ENCODE measurements around the gene CDH13. TPM values are rescaled to one million over a fixed set of nuclear protein-coding genes. Genes with fewer than 3 reads are reported as not detected.
A peak's percentile ranks its signal among the peaks of the same experiment; 100 is the strongest.

Gene CDH13
- total RNA-seq, 1 donor from 2014 or later: 166 TPM

DNA sequence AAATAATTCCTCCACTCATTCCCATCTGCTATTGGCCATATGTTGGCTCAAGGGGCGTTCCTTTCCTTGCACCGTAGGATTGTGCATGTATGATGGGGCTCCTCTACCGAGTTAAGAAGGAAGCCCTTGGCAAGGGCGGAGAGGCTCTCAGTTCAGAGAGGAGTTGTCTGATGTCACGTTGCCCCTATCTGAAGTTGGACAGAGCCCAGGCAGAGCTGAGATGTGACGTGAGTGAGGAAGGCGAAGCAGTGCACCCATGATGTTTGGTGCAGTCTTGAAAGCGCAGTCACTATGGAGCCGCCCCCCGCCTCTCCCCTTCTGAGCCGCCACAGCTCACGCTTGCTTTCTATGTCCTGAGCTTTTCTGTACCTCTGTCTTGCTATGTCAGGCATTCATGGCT lies 40.7 kb downstream of the CDH13 start:
- intact Hi-C loops (cut with DNase I): no loop called here

DNA sequence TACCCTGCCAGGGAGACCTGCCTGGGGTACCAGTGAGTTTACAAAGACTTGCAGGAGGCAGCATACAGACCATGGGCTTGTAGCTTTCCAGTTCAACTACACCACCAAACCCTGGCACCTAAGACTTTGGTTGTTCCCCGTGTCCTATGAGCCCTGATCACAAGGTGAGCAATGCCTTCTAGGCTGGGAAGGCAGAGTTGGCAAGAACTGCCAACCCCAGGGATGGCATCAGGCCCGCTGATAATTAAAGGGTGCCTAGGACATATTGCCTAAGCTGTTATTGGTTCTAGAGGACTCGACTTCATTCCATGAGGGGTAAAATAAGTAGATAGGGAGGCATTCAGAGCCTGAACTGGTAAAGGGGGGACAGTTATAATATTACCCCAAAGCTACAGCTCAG lies 41.3 kb downstream of the CDH13 start:
- ATAC-seq (ENCODE audit: poor library complexity): peak; percentile 53
- intact Hi-C loops (cut with DNase I): no loop called here

More for the DNA sequence above, 40.7 kb downstream of the CDH13 start:
- ATAC-seq (ENCODE audit: poor library complexity) (no peak), DNase-seq (no peak)

DNA sequence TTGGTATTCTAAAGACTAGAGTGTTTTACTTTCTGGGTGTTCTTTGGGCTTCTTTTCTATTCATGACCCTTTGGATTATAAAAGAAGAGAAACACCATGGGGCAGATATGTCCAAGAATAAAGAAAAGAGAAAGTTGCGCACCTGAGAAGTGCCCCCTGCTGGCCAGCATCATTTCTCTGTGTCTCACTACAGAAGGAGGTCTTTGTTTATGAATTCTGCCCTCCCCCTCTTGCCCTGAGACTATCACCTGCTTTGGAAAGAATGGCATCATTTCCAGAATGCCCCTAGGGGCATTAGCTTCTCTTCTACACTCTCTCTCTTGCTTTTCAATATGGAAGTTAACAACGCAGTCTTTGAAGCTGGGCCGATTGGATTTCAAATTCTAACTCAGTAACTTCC lies 45.0 kb downstream of the CDH13 start:
- ATAC-seq (ENCODE audit: poor library complexity) (no peak), DNase-seq (no peak)
- intact Hi-C loops (cut with DNase I): no loop called here

More for the DNA sequence above, 41.3 kb downstream of the CDH13 start:
- DNase-seq: no peak

DNA sequence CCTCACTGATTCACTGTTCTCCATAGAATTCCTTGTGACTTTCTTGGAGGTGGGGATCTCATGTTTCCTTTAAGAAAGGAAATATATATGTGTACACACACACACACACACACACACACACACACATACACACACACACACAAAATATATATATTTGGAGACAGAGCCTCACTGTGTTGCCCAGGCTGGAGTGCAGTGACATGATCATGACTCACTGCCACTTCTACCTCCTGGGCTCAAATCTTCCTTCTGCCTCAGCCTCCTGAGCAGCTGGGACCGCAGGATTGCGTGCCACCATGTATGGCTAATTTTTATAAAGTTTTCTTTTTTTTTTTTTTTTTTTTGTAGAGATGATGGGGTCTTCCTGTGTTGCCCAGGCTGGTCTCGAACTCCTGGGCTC lies 45.9 kb downstream of the CDH13 start:
- DNase-seq (no peak), ATAC-seq (ENCODE audit: poor library complexity) (no peak)
- intact Hi-C loops (cut with DNase I): no loop called here

DNA sequence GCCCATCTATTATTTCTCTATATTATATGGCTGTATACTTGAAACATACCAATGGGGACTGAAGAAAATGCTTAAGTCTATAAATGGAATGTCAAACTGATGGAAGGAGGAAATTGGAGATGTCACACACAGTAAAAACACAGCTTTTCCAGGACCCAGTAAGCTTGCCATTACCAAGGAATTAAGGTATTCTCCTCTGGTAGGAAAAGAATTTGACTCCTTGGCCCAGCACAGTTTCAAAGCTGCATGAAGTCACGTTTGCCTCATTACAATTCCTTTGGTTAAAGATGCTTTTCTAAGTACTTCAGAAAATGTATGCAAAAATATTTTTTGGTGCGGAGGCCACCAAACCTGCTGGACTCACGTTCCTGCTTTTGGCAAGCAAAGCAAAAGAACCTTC lies 48.5 kb downstream of the CDH13 start:
- DNase-seq: no peak
- intact Hi-C loops (cut with DNase I): no loop called here
- no peak for ATAC-seq (ENCODE audit: poor library complexity)

DNA sequence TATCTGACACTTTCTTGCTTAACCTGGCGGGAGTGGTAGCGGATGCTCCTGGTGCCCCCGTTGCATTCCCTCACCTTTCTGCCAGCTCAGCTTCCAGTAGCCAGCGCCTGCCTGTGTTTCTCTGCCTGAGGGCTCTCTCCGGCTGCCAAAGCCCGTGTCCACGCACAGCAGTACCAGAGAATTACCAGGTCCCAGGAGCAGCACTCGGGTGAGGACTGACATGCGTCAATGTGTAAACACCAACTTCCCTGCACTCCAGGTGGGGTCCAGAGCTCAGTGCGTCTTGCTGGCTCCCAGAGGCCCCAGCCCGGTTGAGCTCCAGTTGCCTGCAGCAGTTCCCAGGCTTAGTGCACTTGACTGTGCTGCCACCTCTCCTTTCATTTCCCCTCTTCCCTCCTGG lies 54.8 kb downstream of the CDH13 start:
- intact Hi-C loops (cut with DNase I): no loop called here
- DNase-seq: peak; percentile 43
- peak; percentile 71 for ATAC-seq (ENCODE audit: poor library complexity)

DNA sequence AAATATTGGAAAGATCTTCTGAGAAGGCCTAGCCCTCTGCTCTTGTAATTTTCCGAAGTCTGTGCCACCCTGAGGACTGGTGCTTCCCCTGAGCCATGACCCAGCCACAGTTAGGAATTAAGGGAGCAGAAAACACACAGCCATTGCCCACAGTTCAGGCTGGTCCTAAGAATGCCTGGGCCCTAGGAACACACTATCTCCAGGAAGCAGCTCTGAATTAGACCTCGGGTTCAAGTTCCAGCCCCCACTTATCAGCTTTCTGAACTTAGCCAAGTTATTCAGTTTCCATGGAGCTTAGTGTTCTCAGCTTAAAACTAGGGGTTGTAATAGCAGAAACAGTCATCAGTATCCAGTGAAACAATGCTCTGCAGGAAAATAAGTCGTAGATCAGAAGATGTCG lies 56.0 kb downstream of the CDH13 start:
- ATAC-seq (ENCODE audit: poor library complexity) (peak; percentile 35), DNase-seq (no peak)
- intact Hi-C loops (cut with DNase I): no loop called here

DNA sequence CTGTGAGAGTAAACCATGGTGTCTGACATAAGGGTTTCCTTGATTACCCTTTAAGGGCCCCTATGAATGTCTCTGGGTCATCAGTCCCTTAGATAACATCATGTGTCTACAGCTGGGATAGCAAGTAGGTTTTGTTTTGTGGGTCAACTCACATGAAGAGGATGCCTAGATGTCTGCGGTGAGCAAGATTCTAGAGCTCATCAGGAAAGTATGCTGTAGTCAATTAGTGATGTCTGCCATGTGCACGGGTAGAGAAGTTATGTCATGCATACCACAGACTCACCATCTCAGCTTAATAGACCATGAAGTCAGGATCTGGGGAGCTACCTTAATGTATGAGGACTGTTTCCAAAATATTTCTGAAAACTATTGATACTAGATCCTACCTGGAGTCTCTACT lies 57.5 kb downstream of the CDH13 start:
- intact Hi-C loops (cut with DNase I): no loop called here
- ATAC-seq (ENCODE audit: poor library complexity): no peak
- DNase-seq: no peak

DNA sequence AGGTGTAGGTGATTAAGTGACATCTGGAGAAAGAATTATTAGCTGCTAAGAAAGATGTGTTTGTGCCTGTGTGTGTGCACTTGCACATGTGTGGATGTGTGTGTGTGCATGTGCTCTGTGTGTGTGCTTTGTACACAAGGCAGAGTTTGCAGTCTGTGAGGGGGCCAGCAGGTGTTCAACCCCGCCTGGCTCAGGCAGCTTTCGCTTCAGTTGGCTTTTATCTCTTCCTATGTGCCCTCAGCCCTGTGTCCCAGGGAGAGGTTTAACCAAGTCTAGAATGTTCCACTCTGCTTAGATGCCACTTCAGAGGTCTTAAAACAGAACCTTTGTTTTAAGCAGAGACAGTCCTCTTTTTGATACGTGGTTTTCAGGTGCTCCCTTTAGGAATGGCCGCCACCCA lies 58.8 kb downstream of the CDH13 start:
- no peak for ATAC-seq (ENCODE audit: poor library complexity)
- no peak for DNase-seq
- intact Hi-C loops (cut with DNase I): no loop called here

DNA sequence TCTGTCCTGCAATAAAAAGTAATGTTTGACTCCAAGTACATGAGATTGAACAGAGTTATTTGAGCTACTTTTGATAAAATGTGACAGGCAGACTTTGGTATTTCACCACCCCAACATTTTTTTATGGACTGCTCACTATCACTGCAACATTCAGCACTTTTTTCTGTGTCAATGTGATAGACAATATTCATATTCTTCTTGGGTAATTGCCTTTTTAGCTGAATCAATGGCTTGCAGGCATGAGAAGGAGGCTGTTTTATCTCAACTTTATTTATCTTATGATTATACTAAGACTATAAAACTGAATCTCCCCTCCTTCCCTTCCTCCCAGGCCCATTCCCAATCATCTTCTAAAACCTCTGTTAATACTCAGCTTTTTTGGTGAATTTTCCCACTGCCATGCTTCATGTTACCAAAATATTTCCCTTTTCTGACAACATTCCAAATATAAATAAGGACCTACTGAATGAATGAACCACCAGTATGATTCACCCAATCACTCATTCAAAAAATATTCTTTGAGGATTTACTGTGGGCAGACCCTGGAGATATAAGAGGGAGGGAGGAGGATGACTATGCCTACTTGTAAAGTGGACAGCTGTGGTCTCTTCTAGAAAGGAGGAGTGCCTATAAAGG lies 67.6 kb downstream of the CDH13 start:
- DNase-seq (no peak), ATAC-seq (ENCODE audit: poor library complexity) (no peak)
- intact Hi-C loops (cut with DNase I): no loop called here

DNA sequence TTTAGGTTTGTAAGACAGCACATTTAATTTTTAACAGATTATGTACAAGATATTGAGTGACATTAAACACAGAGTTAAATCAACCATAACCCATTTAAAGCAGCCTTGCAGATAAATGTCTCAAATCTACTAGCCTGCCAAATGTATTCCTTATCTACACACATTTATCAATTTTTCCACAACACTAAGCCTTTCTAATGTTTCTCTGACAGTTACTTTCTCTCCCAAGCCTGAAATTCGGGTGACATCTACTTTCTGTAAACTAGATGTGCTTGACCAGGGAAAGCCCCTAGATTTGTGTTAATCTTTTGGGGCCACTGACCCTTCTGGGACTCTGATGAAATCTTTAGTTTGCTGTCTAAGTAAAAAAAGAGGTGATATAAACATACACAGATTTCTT lies 69.0 kb downstream of the CDH13 start:
- DNase-seq (no peak), ATAC-seq (ENCODE audit: poor library complexity) (no peak)
- intact Hi-C loops (cut with DNase I): no loop called here

DNA sequence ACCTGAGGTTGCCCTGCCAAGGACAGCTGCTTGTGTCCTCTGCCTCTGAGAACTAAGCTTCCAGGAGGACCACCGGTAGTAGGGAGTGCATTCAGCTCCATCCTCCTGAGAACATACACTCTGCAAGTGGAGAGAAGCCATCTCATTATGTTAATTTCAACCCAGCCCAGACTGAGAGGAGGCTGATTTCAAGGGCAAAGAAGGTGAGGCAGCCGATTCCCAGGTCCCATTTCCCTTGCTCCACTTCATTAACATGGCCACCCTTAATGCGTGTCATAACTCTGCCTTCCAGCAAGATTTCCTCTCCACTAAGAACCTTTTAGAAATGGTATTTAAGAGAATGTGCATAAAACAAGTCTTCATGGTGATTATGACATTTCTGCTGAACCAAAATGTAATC lies 72.5 kb downstream of the CDH13 start:
- ATAC-seq (ENCODE audit: poor library complexity) (peak; percentile 22), DNase-seq (no peak)
- intact Hi-C loops (cut with DNase I): no loop called here

DNA sequence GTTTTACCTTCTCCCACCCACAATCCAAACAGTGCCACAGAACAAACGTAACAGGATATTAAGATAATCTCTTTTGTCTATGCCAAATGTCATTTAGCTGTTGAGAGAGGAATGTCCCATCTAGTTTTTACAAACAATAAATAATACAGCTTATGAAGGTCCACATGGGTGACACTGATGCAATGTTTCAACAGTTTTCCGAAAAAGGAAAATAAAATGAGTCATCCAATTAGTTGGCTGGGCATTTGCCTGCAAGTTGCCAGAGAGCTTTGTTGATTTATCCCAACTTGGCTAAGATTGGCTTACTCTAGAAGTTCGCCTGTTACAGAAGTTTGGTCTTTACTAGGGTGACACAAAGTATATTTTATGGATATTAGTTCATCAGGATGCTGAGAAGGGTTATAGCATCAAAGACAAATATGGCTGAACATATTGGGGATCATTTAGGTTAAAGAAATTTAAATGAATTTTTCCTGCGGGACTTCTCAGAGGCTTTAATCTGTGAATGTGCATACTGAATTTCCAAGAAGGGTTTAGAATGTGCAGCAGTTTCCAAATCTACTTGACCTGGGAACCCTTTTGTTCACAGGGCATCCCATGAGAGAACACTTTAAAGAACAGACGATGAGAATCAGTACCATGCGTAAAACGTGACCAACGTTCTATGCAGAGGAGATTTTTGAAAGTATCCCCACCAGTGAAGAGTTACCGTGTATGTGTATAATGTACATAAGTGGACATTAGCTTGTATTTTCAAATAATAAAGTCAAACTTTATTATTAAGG lies 73.1 kb downstream of the CDH13 start:
- DNase-seq (no peak), ATAC-seq (ENCODE audit: poor library complexity) (peak; percentile 85)
- intact Hi-C loops (cut with DNase I): no loop called here

DNA sequence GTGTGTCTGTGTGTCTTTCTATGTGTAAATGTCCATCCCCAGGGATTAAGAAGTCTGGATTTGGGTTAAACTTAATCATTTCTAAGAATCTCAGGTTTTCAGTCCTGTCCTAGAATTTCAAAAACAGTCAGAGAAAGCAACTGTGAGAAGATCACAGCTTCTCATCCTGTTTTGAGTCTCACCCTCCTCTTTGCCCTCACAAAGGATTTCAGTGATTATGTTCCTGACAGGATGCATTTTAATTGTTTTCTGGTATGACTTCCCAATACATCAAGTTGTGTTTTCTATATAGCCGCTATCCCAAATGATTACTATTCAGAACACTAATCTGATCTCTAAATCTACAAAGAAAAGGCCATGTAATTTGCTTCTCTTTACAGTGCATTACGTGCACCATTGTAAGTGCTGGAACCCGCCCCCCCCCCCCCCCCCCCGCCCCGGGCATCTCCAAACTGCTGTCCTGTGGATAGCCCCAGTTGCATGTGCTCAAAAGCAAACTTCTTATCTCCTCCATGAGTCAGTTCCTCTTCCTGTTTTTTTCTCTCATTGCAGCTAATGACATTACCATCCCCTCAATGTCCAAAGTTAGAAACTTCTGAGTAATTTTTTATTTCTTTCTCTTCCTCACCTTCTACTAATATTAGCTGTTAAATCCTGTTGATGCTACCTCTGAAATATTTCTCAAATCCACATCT lies 73.9 kb downstream of the CDH13 start:
- intact Hi-C loops (cut with DNase I): no loop called here
- ATAC-seq (ENCODE audit: poor library complexity) (peak; percentile 8), DNase-seq (no peak)

DNA sequence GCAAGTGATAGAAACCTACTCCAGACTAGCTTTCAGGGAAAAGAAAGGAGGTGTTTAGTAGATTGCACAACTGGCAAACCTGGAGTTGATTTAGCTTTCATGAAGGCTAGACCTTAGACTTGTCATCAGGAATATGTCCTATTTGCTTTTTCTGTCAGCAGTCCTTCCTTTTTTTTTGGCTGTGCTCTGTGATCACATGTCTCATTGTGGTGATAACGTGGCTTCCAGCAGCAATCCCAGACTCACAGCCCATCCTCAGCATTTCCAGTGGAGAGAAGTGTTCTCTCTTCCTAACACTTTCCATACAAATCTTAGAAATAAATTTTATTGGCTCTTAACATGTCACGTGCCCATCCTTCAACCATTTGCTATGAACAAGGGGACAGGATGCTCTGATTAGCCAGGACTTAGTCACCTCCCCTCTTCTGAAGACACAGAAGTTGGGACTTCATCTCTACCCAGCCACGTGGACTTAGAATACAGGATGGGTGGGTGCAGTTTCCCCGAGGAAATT lies 74.7 kb downstream of the CDH13 start:
- peak; percentile 63 for ATAC-seq (ENCODE audit: poor library complexity)
- DNase-seq: no peak
- intact Hi-C loops (cut with DNase I): no loop called here

DNA sequence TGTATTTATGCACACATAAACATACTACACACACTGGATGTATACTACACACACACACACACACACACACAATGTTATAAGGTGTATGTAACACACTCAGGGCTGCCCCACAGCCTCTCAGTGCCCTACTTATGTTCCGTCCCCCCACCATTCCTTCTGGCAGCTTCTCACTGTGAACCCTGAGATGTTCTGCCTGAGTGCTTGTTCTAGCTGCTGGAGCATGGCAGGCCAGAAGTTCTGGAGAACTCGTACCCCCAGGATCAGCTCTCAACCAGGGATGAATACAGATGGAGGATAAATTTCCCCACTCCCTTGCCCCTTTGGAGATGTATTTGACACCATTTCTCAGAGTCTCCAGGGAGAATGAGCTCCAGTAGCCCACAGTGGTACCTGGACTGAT lies 76.4 kb downstream of the CDH13 start:
- ATAC-seq (ENCODE audit: poor library complexity) (no peak), DNase-seq (no peak)
- intact Hi-C loops (cut with DNase I): no loop called here

DNA sequence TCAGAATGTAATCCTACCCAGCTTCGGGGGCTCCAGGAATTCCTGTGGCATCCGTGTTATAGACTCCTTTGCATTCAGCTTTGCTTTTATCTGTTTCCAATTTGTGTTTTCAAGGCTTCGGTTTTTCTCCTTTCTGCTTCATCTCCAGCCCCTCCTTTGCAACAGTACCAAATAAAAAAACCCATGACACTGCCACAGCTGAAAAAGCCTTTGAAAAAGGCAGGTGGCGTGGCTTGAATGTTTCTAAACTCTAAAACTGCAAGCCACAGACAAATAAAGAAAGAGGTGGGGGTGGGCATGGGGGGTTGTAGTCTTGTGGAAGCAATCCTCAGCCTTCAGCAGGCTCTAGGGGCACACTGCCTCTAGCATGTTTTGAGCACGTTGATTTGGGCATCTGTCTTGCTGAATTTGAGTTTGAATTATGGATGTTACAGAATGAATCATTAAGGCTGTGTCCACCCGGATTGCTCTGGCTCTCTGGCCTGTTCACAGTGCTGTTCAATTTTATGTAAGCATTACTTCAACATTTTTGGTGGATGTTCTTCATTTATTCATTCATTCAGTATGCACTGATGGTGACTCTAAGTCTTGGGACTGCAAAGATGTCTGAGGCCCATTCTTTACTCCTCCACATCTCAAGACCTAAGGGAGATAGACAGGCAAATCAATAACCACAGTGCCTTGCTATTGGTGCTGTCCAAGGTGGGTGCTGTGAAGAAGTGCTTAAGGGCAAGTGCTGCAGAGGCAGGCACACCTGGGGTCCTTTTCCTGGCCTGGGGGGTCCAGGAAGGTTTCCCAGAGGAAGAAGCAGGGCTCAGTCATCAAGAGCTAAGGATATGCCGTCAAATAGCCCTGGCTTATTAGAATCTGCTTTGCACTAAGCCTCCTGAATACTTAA lies 77.4 kb downstream of the CDH13 start:
- ATAC-seq (ENCODE audit: poor library complexity): no peak
- DNase-seq: no peak
- intact Hi-C loops (cut with DNase I): no loop called here

DNA sequence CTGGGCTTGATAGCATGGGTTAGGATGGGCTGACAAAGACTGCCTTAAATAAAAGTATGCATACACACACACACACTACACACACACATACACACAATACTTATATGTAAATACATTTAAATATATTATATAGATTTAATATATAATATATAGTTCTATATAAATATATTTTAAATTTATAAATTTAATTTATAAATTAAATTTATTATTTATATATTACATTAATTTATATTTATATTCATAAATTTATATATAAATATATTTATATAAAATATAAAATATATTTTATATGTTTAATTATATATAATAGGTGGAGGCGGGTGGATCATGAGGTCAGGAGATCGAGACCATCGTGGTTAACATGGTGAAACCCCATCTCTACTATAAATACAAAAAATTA lies 83.2 kb downstream of the CDH13 start:
- no peak for DNase-seq
- ATAC-seq (ENCODE audit: poor library complexity): no peak

DNA sequence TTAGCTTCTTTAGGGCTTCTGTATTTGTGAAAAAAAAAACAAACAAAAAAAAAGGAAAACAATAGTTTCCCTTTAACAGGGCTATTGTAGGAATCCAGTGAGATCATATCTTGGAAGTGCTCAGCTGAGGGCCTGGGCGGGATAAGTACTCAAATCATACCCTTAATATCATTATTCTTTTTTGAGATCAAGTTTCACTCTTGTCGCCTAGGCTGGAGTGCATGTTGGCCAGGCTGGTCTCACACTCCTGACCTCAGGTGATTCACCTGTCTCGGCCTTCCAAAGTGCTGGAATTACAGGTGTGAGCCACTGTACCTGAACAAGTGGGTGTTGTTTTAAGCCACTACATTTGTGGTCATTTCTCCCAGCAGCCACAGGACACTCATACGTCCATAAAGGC lies 87.0 kb downstream of the CDH13 start:
- ATAC-seq (ENCODE audit: poor library complexity): no peak
- DNase-seq: no peak
- intact Hi-C loops (cut with DNase I): no loop called here

More for the DNA sequence above, 83.2 kb downstream of the CDH13 start:
- intact Hi-C loops (cut with DNase I): no loop called here

Data from Right ventricle myocardium superior (tissue), 1 donor.